GM18508 (cell line): ENCODE measurements around the gene MMEL1.

ENCODE experiments used
- ATAC-seq: cut with Tn5 transposase; IDR thresholded peaks from one replicate; pipeline ENCODE4 v1.9.1; 2021; ENCODE audit warnings: moderate number of reproducible peaks; ENCODE audit not compliant: insufficient read depth, unreplicated experiment

MMEL1 gene

GRCh38 chr1:2547210-2548067, 85.4 kb downstream of the MMEL1 start:
- no peak for ATAC-seq

- no peak for ATAC-seq
Observed at GRCh38 chr1:2546515-2547209, 86.2 kb downstream of the MMEL1 start.

GRCh38 chr1:2545754-2546514, 86.9 kb downstream of the MMEL1 start:
- no peak for ATAC-seq

- ATAC-seq, result no peak
Observed at GRCh38 chr1:2544875-2545640, 87.8 kb downstream of the MMEL1 start.

GRCh38 chr1:2544093-2544874, 88.5 kb downstream of the MMEL1 start:
- ATAC-seq, result no peak

GRCh38 chr1:2543543-2544092, 89.2 kb downstream of the MMEL1 start:
- no peak for ATAC-seq

GRCh38 chr1:2542246-2542915, 90.4 kb downstream of the MMEL1 start:
- ATAC-seq, result no peak

GRCh38 chr1:2541619-2542245, 91.1 kb downstream of the MMEL1 start:
- ATAC-seq, result no peak

- no peak for ATAC-seq
Observed at GRCh38 chr1:2540816-2541492, 91.9 kb downstream of the MMEL1 start.
